ENCODE measurements around the gene IGSF11.

The IGSF11 gene

GRCh38 chr3:118938183-118938961, 96.3 kb downstream of the IGSF11 start:
- TF ChIP-seq CTCF (IDR thresholded peaks at IDR 0.05; ENCODE audit: extremely low read depth, missing control alignments) = no peak
- no peak for DNase-seq (ENCODE audit: low spot score)

- no peak for TF ChIP-seq CTCF (IDR thresholded peaks at IDR 0.05; ENCODE audit: extremely low read depth, missing control alignments)
- DNase-seq (ENCODE audit: low spot score) = no peak
These were observed 97.8 kb downstream of the IGSF11 start for GRCh38 chr3:118936811-118937210.

GRCh38 chr3:118932822-118933558, 101.7 kb downstream of the IGSF11 start:
- no peak for TF ChIP-seq CTCF (IDR thresholded peaks at IDR 0.05; ENCODE audit: extremely low read depth, missing control alignments)
- DNase-seq (ENCODE audit: low spot score) = no peak

- TF ChIP-seq CTCF (IDR thresholded peaks at IDR 0.05; ENCODE audit: extremely low read depth, missing control alignments) = no peak
- DNase-seq (ENCODE audit: low spot score) = no peak
These were observed 102.7 kb downstream of the IGSF11 start for GRCh38 chr3:118931996-118932395.

- no peak for DNase-seq (ENCODE audit: low spot score)
- no peak for TF ChIP-seq CTCF (IDR thresholded peaks at IDR 0.05; ENCODE audit: extremely low read depth, missing control alignments)
These were observed 107.2 kb downstream of the IGSF11 start for GRCh38 chr3:118927449-118927848.

- no peak for DNase-seq (ENCODE audit: low spot score)
- no peak for TF ChIP-seq CTCF (IDR thresholded peaks at IDR 0.05; ENCODE audit: extremely low read depth, missing control alignments)
These were observed 122.5 kb downstream of the IGSF11 start for GRCh38 chr3:118912188-118912587.

GRCh38 chr3:118910332-118910731, 124.3 kb downstream of the IGSF11 start:
- no peak for TF ChIP-seq CTCF (IDR thresholded peaks at IDR 0.05; ENCODE audit: extremely low read depth, missing control alignments)
- no peak for DNase-seq (ENCODE audit: low spot score)

Measured in GM20000 (cell line).